GM19043 (cell line): ENCODE data around the gene SPEM3.
A peak's percentile ranks its signal among the peaks of the same experiment; 100 is the strongest.

ENCODE experiments used
- ATAC-seq: cut with Tn5 transposase; IDR thresholded peaks from one replicate; pipeline ENCODE4 v1.9.1; 2021; ENCODE audit warnings: low read depth; ENCODE audit not compliant: unreplicated experiment

SPEM3 gene

GRCh38 chr17:7428557-7428956, at the start of gene SPEM3:
SPEM3 (plus strand) TSS chr17:7428857; CDS start chr17:7428903, 46 bp downstream.
- ATAC-seq, result no peak

DNA sequence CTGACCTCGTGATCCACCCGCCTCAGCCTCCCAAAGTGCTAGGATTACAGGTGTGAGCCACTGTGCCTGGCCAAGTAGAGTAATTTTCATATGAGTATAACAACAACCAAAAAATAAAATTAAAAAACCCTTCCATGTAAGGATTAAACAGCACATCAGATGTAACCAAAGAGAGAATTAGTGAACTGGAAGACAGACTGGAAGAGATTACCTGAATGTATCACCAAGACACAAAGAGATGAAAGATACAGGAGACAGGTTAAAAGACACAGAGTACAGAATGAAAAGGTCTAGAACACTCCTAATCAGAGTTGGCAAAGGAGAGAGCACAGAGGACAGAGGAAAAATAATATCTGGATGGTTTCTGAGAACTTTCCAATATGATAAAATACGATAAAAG, 49.5 kb upstream of the SPEM3 start:
- no peak for ATAC-seq

DNA sequence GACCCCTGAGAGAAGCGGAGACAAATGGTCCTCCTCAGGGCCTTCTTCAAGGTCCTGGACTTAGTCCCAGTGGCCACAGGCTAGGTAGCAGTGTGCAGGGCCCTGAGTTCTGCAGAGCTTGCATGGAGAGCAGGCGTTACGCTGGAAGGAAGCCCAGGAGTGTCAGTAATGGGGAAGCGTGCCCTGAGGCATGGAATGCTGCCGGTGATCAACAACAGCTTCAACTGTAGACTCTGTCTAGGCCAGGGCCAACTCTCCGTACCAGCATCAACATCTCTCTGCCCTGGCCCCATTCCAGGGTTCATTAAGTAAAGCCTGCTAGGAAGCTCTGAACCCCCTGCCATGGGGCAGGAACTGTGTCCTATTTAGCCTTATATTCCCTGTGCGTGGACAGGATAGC, 48.3 kb upstream of the SPEM3 start:
- no peak for ATAC-seq

DNA sequence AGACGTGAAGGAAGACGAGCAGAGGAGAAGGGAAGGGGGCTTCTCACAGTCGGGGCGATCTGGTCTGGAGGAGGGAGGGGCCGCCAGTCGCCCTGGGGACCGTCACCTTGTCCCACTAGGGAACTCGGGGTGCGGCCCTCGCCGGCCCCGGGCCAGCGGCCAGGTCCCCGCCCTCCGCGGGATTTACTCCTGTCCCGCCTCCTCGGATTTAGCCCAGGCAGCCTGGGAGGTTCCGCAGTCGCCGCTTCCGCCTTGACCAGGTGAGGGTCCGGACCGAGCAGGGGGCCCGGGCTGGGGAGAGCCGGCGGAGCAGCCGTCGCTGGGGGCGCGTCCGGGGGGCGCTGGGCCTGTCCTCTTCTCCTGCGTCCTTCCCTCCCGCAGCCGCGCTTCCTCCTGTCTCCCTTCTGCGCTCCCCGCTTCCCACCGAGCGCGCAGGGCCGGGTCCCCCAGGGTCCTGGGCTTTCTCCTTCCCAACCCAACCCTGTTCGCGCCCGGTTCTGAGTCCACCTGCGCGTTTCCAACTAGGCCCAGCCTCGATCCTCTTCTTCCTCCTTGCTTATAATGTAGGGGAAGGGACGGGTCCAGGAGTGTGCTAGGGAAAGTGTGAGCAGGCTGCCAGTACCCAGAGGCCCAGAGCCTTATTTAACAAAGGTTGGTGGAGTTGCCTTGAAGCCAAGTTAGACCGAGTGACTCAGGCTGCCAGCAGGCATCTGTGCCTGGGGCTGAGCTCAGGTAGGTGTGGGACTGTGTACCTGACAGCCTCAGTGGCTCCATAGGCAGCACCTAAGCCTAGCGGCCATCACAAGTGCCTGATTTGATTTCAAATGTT, 47.6 kb upstream of the SPEM3 start, which contains the start of gene TNK1:
TSS of gene TNK1 (plus strand) at position 235 of the 829 bp plus-strand sequence. CDS start 1,838 bp downstream, outside the sequence.
- ATAC-seq, result no peak

- no peak for ATAC-seq
Measured at GRCh38 chr17:7382901-7383300, 45.8 kb upstream of the SPEM3 start.

GRCh38 chr17:7383371-7383741, 45.3 kb upstream of the SPEM3 start:
- no peak for ATAC-seq

- ATAC-seq, result peak; percentile 51
Measured at GRCh38 chr17:7383742-7384488, 44.7 kb upstream of the SPEM3 start.

GRCh38 chr17:7384489-7385081, 44.1 kb upstream of the SPEM3 start:
- ATAC-seq, result no peak

DNA sequence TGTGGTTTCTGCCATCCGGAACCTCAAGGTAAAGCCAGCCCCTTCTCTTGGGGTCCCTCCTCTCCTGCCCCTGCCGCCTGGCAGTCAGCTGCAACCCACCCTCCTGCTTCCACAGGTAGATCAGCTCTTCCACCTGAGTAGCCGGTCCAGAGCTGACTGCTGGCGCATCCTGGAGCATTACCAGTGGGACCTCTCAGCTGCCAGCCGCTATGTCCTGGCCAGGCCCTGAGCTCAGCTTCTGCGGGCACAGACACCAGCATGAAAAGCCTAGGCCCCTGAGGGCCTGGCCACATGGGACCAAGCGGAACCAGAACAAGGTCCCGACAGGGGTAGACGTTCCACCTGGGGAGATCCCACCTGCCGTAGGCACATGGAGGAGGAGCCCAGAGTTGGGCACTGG, 39.8 kb upstream of the SPEM3 start:
- ATAC-seq, result no peak

- ATAC-seq, result no peak
Measured at GRCh38 chr17:7389924-7390910, 38.4 kb upstream of the SPEM3 start.

- ATAC-seq, result no peak
Measured at GRCh38 chr17:7391307-7391706, 37.4 kb upstream of the SPEM3 start.

DNA sequence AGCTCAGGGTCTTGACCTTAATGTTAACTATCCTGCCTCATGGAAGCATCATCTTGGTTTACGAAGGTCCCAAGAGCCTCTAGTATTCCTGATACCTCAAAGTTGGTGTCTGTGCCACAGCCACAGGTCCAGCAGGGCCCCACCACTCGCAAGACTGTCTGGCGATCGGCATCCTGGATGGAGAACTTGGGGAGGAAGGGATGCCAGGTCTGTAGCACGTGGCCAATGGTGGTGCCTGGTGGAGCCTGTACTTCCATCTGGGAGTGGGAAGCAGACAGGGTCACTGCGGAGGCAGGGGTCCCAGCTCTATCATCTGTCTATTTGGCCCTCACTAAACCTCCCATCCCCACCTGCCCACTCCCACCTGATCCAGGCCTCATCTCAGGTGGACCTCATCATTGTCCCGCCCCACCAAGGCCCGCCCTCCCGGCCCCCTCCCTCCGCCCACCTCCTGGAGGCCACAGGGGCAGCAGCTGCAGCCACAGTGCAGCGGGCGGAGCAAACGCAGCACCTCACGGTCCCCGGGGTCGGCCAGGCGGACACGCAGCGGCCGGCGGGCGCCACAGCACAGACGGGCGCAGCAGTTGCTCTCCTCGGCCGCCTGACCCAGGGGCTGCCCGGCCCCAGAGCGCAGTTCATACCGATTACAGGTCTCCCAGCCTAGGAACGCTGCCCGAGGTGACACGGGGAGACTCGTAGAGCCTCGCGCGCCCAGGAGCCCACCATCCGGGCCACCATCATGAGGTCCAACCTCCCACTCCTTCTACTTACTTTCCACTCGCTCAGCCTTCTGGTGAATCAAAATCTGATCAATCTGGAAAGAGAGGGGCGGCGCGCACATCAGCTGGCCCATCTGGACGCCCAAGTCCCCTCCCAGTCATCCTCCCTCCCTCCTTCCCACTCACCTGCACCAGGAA, 35.7 kb upstream of the SPEM3 start:
- ATAC-seq, result no peak

DNA sequence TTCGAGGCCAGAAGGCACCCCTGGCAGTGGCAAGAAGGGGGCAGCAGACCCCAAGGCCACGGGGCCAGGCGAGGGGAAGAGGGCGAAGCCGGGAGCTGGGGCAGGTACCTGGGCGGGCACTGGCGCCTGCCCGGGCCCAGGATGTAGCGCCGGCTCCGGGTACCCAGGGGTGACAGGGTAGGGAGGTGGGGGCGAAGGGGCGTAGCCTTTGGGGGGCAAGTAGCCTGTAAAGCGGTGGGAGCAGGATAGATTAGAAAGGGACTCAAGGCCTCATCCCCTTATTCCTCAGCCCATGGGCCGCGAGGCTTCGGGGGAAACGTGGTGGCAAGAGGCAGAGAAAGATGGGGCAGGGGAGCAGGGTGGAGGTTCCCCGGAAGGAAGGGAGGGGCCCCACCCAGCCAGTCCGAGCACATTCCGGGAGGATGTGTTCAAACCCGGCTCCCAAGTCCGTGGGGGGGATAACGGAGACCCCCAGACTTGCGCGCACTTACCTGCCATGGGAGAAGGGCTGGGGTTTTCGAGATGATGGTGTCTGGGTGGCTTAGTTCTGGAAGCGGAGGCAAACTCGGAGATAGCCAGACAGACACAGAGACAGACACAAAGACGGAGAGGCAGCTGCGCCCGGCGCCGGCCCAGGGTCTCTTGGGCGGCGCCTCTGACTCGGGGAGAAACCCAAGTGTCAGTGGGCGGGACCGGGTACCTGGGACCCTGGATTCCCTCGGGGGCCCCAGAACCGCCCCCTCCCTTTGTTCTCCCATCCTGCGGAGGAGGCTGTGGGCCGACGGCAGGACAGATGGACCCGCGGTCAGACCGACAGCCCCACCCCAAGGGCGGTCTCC, 34.8 kb upstream of the SPEM3 start:
- no peak for ATAC-seq

- no peak for ATAC-seq
Measured at GRCh38 chr17:7394452-7395191, 34.0 kb upstream of the SPEM3 start, which contains the start of gene PLSCR3. PLSCR3 (minus strand) TSS chr17:7394525; CDS start chr17:7394110, 415 bp downstream.

DNA sequence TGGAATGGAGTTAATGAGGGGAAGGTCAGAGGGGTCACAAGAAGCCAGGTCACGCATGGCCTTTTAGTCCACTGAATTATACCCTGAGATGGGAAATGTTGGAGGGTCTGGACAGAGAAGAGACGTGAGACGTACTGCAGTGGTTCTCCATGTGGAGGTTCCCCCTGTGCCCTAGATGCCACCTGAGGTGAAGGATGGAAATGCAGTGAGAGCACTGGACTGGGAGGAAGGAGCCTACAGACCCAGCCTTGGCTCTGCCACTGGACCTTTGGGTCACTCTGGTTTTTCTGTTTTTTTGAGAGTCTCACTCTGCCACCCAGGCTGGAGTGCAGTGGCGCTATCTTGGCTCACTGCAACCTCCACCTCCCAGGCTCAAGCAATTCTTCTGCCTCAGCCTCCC, 32.5 kb upstream of the SPEM3 start:
- ATAC-seq, result no peak

- no peak for ATAC-seq
Measured at GRCh38 chr17:7398612-7399011, 30.0 kb upstream of the SPEM3 start.

DNA sequence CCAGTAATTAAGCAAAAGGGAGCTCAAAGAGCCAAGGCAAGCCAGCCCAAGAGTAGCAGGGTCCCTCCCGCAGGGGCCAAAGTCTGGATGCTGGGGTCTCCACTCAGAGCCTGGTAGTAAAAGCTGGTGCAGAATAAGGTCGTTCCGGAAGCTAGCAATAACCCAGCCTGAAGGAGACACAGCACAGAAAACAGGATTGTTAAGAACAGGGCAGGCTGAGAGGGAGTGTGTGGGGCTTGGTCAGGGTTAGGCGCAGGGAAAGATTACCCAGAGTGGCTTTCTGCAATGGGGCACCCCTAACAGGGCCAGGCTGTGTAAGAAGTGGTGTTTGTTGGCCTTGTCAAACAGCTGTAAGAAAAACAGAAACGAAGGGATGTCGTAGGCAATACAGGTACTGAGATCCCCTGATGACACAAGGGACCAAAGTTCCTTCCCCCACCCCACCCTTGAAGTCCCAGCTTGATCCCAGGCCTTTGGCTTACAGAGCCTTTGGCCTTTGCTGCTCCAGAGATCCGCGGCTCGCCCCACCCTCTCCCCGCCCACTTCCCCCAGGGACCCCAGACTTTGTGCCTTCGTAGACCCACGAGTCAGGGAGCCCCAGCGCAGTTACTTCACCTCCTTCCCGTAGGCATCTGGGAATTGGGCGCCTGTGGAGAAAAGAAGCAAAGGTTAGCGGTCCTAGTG, 25.5 kb upstream of the SPEM3 start:
- no peak for ATAC-seq
